ENCODE data around the gene KHSRP. TPM values are rescaled to one million over a fixed set of nuclear protein-coding genes. Genes with fewer than 3 reads are reported as not detected.
"Not testable (repeated sequence)": the region's sequence is repeated elsewhere in the genome, so short reads cannot be mapped to it uniquely, and the experiment has no call there.

The KHSRP gene
- total RNA-seq, 4 donors from 2014 or later = 79.5 to 147 (median 119) TPM

DNA sequence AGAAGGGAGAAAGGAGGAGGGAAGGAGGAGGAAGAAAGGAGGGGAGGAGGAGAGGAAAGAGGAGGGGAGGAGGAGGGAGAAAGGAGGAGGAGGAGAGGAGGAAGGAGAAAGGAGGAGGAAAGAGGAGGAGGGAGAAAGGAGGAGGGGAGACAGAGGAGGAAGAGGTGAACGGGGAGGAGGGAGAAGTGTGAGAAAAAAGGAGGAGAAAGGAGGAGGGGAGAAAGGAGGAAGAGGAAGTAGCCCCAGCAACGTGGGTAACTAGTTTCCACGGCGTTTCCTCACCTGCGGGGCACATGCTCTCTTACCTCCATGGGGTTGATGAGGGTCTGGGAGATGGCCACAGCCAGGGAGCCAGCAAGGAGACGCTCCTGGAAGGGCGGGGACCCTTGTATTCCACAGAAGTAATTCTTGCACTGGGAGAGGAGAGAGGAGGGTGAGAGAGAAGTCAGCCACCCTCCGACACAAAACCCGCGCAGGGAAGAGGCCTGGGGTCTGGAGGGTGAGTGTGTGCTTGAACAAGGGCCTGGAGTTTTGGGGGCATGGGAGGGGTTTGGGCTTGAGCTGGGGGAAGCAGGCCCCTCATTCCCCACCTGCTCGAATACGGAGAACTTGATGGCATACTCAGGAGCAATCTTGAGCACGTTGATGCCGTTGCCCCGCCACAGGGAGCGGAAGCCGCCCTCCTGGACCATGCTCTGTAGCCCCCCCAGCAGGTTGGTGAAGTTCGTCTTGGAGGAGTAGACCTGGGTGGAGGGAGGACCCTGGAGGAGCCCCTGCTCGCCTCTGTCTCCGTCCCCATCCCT lies 5.0 kb upstream of the KHSRP start:
- Histone ChIP-seq H3K27me3 (no peaks in the 10 kb centered on the region), H3K27ac (no peak overlapping the region), H3K9me3 (no peaks in the 10 kb centered on the region), H3K36me3 (no peaks in the 10 kb centered on the region), H3K4me1 (peaks cover 0 to 9% (median 2%) of the 10 kb centered on the region in 4 donors), H3K4me3 (no peak overlapping the region)
- WGBS, 2 donors = 55 to 57% methylated on average over 20 of the region's 20 CpGs
- no peak for TF ChIP-seq EP300 (IDR thresholded peaks at IDR 0.05)
- TF ChIP-seq, protein P1, sequence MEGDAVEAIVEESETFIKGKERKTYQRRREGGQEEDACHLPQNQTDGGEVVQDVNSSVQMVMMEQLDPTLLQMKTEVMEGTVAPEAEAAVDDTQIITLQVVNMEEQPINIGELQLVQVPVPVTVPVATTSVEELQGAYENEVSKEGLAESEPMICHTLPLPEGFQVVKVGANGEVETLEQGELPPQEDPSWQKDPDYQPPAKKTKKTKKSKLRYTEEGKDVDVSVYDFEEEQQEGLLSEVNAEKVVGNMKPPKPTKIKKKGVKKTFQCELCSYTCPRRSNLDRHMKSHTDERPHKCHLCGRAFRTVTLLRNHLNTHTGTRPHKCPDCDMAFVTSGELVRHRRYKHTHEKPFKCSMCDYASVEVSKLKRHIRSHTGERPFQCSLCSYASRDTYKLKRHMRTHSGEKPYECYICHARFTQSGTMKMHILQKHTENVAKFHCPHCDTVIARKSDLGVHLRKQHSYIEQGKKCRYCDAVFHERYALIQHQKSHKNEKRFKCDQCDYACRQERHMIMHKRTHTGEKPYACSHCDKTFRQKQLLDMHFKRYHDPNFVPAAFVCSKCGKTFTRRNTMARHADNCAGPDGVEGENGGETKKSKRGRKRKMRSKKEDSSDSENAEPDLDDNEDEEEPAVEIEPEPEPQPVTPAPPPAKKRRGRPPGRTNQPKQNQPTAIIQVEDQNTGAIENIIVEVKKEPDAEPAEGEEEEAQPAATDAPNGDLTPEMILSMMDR (IDR thresholded peaks at IDR 0.05) = no peak
- TF ChIP-seq POLR2A (IDR thresholded peaks at IDR 0.05) = no peak
- no peak for DNase-seq (ENCODE audit: low spot score in 2 of 2)

DNA sequence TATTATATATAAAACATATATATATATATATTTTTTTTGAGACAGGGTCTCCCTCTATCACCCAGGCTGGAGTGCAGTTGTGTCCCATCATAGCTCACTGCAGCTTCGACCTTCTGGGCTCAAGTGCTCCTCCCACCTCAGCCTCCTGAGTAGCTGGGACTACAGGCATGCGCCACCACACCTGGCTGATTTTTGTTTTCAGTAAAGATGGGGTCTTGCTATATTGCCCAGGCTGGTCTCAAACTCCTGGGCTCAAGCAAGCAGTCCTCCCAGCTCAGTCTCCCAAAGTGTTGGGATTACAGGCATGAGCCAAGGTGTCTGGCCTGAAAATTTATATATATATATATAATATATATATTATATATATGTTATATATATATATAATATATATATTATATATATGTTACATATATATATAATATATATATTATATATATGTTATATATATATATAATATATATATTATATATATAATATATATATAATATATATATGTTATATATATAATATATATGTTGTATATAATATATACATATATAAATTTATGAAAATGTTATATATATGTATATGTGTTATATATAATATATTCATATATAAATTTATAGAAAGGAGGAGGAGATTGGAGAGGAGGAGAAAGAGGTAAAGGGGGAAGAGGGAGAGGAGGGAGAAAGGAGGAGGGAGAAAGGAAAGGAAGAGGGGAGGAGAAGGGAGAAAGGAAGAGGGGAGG lies 4.2 kb upstream of the KHSRP start:
- H3K36me3 ChIP-seq; H3K9me3 ChIP-seq; H3K4me1 ChIP-seq; H3K27ac ChIP-seq; H3K27me3 ChIP-seq; DNase-seq (ENCODE audit: low spot score in 2 of 2); H3K4me3 ChIP-seq: not testable (repeated sequence)
- 88 to 93% methylated on average over 2 of the region's 2 CpGs for WGBS, 2 donors

GRCh38 chr19:6427131-6427530 lies 2.5 kb upstream of the KHSRP start:
- 92 to 99% methylated on average over 14 of the region's 18 CpGs for whole genome bisulfite sequencing, 2 donors
- H3K9me3 ChIP-seq = no peaks in the 10 kb centered on the region
- H3K27me3 ChIP-seq = no peaks in the 10 kb centered on the region
- no peak overlapping the region for H3K4me3 ChIP-seq
- TF ChIP-seq, protein P1 (IDR thresholded peaks at IDR 0.05) = no peak
- TF ChIP-seq EP300 (IDR thresholded peaks at IDR 0.05) = no peak
- no peak for TF ChIP-seq POLR2A (IDR thresholded peaks at IDR 0.05)
- H3K27ac ChIP-seq = no peak overlapping the region
- no peak for DNase-seq (ENCODE audit: low spot score in 2 of 2)
- peaks cover 0 to 24% (median 18%) of the 10 kb centered on the region in 4 donors for H3K4me1 ChIP-seq
- H3K36me3 ChIP-seq = peaks cover 0 to under 1% (median 0%) of the 10 kb centered on the region in 3 donors

DNA sequence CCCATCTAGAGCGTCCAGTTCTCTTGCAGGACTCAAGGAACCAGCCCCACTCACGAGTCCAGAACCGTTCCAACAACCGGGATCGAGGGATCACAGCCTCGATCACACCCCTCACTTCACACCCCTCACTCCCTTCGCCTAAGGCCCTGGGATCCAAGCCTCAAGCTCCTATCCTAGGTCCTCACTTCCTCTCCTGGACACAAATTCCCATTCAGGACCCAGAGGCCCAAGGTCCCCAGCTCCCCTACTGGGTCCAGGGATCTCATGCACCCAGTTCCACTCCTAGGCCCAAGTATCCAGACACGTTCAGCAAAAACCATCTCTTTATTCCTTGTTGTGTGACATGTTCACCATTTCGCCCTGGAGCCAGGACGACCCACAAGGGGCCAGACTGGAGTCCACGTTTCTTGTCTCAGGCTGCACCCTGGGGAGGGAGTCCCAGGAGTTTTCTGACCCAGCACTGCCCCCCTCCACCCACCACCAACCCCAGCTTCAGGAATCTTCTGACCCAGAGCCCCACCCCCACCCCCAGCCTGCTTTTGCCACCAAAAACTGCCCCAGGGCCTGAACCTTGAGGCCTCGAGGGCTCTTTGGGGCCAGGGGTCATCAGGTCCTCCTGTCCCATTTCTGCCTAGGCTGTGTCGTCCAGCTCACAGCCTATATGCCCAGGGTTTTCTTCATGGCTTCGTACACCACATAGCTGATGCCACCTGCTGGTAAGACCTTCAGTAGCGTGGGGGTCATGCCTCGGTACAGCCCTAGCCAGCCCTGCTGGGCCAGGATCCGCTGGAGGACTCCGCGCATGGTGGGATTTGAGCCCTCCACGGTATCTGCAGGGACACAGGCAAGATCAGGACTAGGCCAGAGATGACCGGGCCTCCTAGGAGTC lies 1.4 kb upstream of the KHSRP start:
- no peak for DNase-seq (ENCODE audit: low spot score in 2 of 2)
- H3K4me3 ChIP-seq = peak overlapping the region in 3 of 4 donors; percentile 20 to 37 (median 21)
- TF ChIP-seq, protein P1 (IDR thresholded peaks at IDR 0.05) = no peak
- TF ChIP-seq POLR2A (IDR thresholded peaks at IDR 0.05) = no peak
- no peak for TF ChIP-seq EP300 (IDR thresholded peaks at IDR 0.05)
- H3K36me3 ChIP-seq = peaks cover 0 to 12% (median 0%) of the 10 kb centered on the region in 3 donors
- 85 to 89% methylated on average over 20 to 21 of the region's 21 CpGs for WGBS, 2 donors
- H3K27me3 ChIP-seq = no peaks in the 10 kb centered on the region
- peak overlapping the region; percentile 78 to 92 (median 88) for H3K27ac ChIP-seq
- peaks cover 0 to 35% (median 26%) of the 10 kb centered on the region in 4 donors for H3K4me1 ChIP-seq
- no peaks in the 10 kb centered on the region for H3K9me3 ChIP-seq

All from tibial nerve (tissue), 4 donors.